SK-N-MC (cell line): Measurements from ENCODE around the gene GPR25.

Experiments used
- EZH2 ChIP-seq: fragments of 200-600 bp; sonication (generic); IDR thresholded peaks from one replicate; pipeline ENCODE4 v1.6.1; 2017; ENCODE audit warnings: antibody characterized with exemption
- FOXP2 ChIP-seq: optimal IDR thresholded peaks from 2 replicates; pipeline ENCODE3; 2011; ENCODE audit warnings: mild to moderate bottlenecking, moderate library complexity; ENCODE audit not compliant: insufficient read depth; ENCODE audit errors: extremely low read length, control extremely low read depth
- POLR2AphosphoS5 ChIP-seq: IDR thresholded peaks from 2 replicates; pipeline ENCODE4 v1.6.1; 2012; ENCODE audit warnings: mild to moderate bottlenecking, low read depth, low read length, borderline replicate concordance

DNA sequence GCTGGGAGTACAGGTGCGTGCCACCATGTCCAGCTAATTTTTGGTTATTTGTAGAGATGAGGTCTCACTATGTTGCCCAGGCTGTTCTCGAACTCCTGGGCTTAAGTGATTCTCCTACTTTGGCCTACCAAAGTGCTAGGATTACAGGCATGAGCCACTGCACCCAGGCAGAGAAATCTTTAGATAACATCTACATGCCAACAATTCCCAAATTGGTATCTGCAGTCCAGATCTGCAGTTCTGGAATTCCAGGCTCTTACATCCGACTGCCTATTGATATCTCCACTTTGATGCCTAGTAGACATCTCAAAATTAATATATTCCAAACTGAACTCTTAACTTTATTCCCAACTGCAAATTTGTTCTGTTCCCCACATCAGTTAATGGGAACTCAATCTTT, 45.2 kb downstream of the GPR25 start:
- TF ChIP-seq EZH2, result no peak
- no peak for TF ChIP-seq POLR2AphosphoS5
- no peak for TF ChIP-seq FOXP2
